Measurements from ENCODE around the gene GPC3. TPM values are rescaled to one million over a fixed set of nuclear protein-coding genes. Genes with fewer than 3 reads are reported as not detected.

Gene GPC3
- total RNA-seq, 4 donors from 2014 or later, result 1.4 to 5.8 (median 2.7) TPM

DNA sequence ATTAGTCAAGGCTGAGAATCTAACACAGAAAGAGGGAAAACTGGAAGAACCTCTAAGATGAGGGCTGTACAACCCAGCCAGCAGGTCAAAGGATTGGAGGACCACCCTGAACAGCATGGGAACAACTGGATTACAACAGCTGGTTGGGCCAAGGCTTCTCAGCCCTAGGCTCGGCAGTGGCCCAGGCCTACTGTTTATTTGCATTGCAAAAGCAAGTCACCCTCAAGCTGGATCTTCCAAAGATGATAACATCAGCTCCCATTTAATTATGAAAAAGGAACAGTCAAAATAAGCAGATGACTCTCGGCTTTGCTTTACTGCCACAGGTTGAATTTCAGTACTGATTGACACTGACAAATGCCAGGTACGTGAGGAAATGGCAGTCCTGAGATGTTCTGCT lies 61.8 kb downstream of the GPC3 start:
- TF ChIP-seq POLR2A (IDR thresholded peaks at IDR 0.05), result no peak
- TF ChIP-seq, protein P1, sequence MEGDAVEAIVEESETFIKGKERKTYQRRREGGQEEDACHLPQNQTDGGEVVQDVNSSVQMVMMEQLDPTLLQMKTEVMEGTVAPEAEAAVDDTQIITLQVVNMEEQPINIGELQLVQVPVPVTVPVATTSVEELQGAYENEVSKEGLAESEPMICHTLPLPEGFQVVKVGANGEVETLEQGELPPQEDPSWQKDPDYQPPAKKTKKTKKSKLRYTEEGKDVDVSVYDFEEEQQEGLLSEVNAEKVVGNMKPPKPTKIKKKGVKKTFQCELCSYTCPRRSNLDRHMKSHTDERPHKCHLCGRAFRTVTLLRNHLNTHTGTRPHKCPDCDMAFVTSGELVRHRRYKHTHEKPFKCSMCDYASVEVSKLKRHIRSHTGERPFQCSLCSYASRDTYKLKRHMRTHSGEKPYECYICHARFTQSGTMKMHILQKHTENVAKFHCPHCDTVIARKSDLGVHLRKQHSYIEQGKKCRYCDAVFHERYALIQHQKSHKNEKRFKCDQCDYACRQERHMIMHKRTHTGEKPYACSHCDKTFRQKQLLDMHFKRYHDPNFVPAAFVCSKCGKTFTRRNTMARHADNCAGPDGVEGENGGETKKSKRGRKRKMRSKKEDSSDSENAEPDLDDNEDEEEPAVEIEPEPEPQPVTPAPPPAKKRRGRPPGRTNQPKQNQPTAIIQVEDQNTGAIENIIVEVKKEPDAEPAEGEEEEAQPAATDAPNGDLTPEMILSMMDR (IDR thresholded peaks at IDR 0.05 in 4 of 5, conservative IDR thresholded peaks at IDR 0.05 in 1 of 5), result no peak
- no peak for DNase-seq
- intact Hi-C loops (cut with DNase I; ENCODE audit: low total_unique reads) (no loop called here), in situ Hi-C loops (cut with MboI; ENCODE audit: low sequenced_read_pairs in 4 of 4) (no loop called here)
- H3K4me1 ChIP-seq, result no peaks in the 10 kb centered on the region
- H3K27ac ChIP-seq, result no peak overlapping the region
- no peak for ATAC-seq
- H3K36me3 ChIP-seq, result no peaks in the 10 kb centered on the region
- H3K4me3 ChIP-seq, result no peak overlapping the region
- H3K27me3 ChIP-seq, result no peaks in the 10 kb centered on the region
- H3K9me3 ChIP-seq, result no peaks in the 10 kb centered on the region

DNA sequence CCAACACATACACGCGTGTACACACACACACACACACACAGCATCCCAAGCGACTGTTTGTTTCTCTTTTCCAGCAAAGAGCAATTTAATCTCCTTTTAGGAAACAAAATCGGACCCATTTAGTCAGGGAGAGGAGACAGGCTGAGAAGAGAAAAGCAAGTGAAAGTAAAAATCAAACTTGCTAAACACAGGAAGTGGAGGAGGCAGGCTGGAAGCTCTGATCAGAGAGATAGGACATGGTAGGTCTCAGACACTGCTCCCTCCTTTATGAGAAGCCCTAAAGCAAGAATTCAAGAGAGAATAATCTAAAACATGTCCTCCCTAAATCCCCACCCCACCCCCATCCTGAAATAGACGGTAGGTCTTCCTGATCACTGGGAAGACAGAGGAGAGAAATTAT lies 62.3 kb downstream of the GPC3 start:
- Histone ChIP-seq H3K4me3 (no peak overlapping the region), H3K27ac (no peak overlapping the region), H3K9me3 (no peaks in the 10 kb centered on the region), H3K36me3 (no peaks in the 10 kb centered on the region), H3K4me1 (no peaks in the 10 kb centered on the region), H3K27me3 (no peaks in the 10 kb centered on the region)
- intact Hi-C loops (cut with DNase I; ENCODE audit: low total_unique reads) (no loop called here), in situ Hi-C loops (cut with MboI; ENCODE audit: low sequenced_read_pairs in 4 of 4) (no loop called here)
- ATAC-seq, result no peak
- no peak for TF ChIP-seq POLR2A (IDR thresholded peaks at IDR 0.05)
- TF ChIP-seq, protein P1 (IDR thresholded peaks at IDR 0.05 in 4 of 5, conservative IDR thresholded peaks at IDR 0.05 in 1 of 5), result no peak
- DNase-seq, result no peak

DNA sequence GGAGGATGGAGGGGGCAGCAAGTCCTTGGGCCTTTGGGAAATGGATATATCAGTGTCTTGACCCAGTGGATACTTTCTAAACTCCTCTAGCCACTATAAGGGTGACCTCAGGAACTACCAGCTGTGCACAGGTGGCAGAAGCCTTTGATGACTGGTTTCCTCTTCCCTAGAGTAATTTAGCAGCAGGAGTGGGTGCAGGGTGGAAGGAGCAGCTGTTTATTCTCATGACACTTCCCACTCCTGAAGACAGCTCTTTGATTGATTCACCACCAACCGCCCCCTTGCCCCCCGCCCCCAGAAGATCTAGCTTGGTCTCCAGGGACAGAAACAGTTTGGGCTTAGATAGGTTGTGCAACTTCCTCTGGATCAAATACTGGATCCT lies 63.0 kb downstream of the GPC3 start:
- intact Hi-C loops (cut with DNase I; ENCODE audit: low total_unique reads), result no loop called here
- TF ChIP-seq, protein P1 (IDR thresholded peaks at IDR 0.05 in 4 of 5, conservative IDR thresholded peaks at IDR 0.05 in 1 of 5), result no peak
- TF ChIP-seq POLR2A (IDR thresholded peaks at IDR 0.05), result no peak
- Histone ChIP-seq H3K4me3 (no peak overlapping the region), H3K27ac (no peak overlapping the region), H3K9me3 (no peaks in the 10 kb centered on the region), H3K36me3 (no peaks in the 10 kb centered on the region), H3K27me3 (no peaks in the 10 kb centered on the region), H3K4me1 (no peaks in the 10 kb centered on the region)
- DNase-seq (no peak), ATAC-seq (no peak)
- in situ Hi-C loops (cut with MboI; ENCODE audit: low sequenced_read_pairs in 4 of 4), result no loop called here

DNA sequence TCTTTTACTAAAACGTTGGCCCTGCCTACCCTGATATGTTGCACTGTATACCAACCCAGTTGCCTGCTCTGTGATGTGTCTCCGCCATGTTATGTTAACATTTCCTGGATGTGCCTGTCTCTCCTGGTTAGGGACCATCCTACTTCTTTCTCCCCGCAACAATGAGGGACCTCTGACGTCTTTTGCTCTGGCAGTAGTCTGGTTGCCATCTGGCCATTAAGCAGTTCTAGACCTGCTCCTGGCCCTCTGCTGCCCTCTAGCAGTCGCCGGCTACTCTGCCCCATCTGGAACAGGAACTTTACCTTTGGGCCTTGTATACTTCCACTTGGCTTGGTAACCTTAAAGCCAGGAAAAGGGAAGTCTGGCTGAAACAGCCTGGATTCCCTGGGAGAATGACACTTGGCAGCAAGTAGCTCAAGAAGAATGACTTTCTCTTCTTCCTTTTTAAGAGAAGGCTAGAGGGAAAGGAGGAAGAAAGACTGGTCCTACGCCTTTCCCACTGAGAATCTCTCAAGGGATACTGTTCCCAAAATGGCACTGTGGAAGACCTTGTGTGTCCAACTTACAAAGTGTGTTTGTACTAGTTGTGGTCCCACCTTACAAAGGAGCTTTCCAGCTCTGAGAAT lies 63.5 kb downstream of the GPC3 start:
- no peak overlapping the region for H3K27ac ChIP-seq
- TF ChIP-seq, protein P1 (IDR thresholded peaks at IDR 0.05 in 4 of 5, conservative IDR thresholded peaks at IDR 0.05 in 1 of 5), result peak in 2 of 5 experiments; percentile 9 to 42
- no peak for TF ChIP-seq POLR2A (IDR thresholded peaks at IDR 0.05)
- H3K36me3 ChIP-seq, result no peaks in the 10 kb centered on the region
- H3K27me3 ChIP-seq, result no peaks in the 10 kb centered on the region
- no peak overlapping the region for H3K4me3 ChIP-seq
- H3K4me1 ChIP-seq, result no peaks in the 10 kb centered on the region
- in situ Hi-C loops (cut with MboI; ENCODE audit: low sequenced_read_pairs in 4 of 4), result no loop called here
- H3K9me3 ChIP-seq, result no peaks in the 10 kb centered on the region
- intact Hi-C loops (cut with DNase I; ENCODE audit: low total_unique reads), result no loop called here
- DNase-seq (no peak), ATAC-seq (no peak)

DNA sequence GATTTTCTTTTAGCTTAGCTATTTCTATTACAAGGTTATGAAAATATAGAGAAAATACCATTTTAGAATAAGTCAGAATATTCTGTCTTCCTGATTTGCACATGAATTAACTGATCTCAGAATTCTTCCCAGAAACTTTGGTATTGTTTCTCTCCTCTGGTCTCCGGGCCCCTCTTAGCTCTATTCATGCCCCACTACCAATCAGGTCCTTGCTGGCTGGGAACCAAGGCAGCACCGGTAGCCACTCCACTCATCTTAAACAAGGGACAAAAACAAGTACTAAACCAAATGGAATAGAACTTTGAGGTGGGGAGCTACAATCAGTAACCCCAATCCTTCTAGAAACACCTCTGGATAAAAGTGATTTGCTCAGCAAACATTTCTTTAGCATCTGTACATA lies 64.3 kb downstream of the GPC3 start:
- in situ Hi-C loops (cut with MboI; ENCODE audit: low sequenced_read_pairs in 4 of 4), result no loop called here
- H3K36me3 ChIP-seq, result no peaks in the 10 kb centered on the region
- DNase-seq, result no peak
- no peak overlapping the region for H3K27ac ChIP-seq
- H3K4me1 ChIP-seq, result no peaks in the 10 kb centered on the region
- intact Hi-C loops (cut with DNase I; ENCODE audit: low total_unique reads), result no loop called here
- no peaks in the 10 kb centered on the region for H3K9me3 ChIP-seq
- TF ChIP-seq POLR2A (IDR thresholded peaks at IDR 0.05), result no peak
- TF ChIP-seq, protein P1 (IDR thresholded peaks at IDR 0.05 in 4 of 5, conservative IDR thresholded peaks at IDR 0.05 in 1 of 5), result no peak
- no peaks in the 10 kb centered on the region for H3K27me3 ChIP-seq
- no peak overlapping the region for H3K4me3 ChIP-seq
- ATAC-seq, result no peak
